Activated CD8-positive, alpha-beta memory T cell treated with anti-CD3 and anti-CD28 coated beads for 36 hours (primary cell): ENCODE measurements around the gene IL17C. TPM values are rescaled to one million over a fixed set of nuclear protein-coding genes. Genes with fewer than 3 reads are reported as not detected.

ENCODE experiments used
- CTCF ChIA-PET: fragments of 350-600 bp; sonication (Branson Sonifier 250); formaldehyde crosslinking; loops from one replicate; lab custom pipeline; 2021; ENCODE audit warnings: antibody characterized with exemption; lab: Charles Lee
- POLR2A ChIA-PET: fragments of 350-600 bp; sonication (Branson Sonifier 250); formaldehyde crosslinking; loops from one replicate; lab custom pipeline; 2021; ENCODE audit warnings: antibody characterized with exemption; lab: Charles Lee
- total RNA-seq, 2 experiments: library from RNA; stranded (reverse); gene quantifications; one replicate each; pipeline ENCODE4 v1.2.3, GENCODE V29; 2021

The IL17C gene
- total RNA-seq, 2 experiments from 2014 or later: not detected

GRCh38 chr16:88636488-88637265, 1.7 kb upstream of the IL17C start:
- POLR2A ChIA-PET: interaction anchor here (0.6 to 1.1 kb wide), 3 partner anchors 13 to 26 kb away, joined by 4 to 8 read pairs (median 4); partner anchors contain the start of gene MVD
- CTCF ChIA-PET: interaction anchor here (0.6 to 1.5 kb wide), 6 partner anchors 8 to 69 kb away, joined by 3 to 6 read pairs (median 4); no protein-coding TSS in a partner anchor

- CTCF ChIA-PET: interaction anchor here (0.8 to 1.6 kb wide), 2 partner anchors 9 to 23 kb away, joined by 3 to 4 read pairs; partner anchors contain the start of gene MVD
- POLR2A ChIA-PET: interaction anchor here (0.6 to 2.5 kb wide), 5 partner anchors 9 to 860 kb away, joined by 3 to 8 read pairs (median 4); partner anchors contain the start of gene CYBA
These were observed 1.1 kb downstream of the IL17C start for GRCh38 chr16:88639231-88640038.

- POLR2A ChIA-PET: interaction anchor here (0.5 to 2.5 kb wide), 4 partner anchors 10 to 48 kb away, joined by 3 to 8 read pairs (median 4); partner anchors contain the start of gene CYBA
- CTCF ChIA-PET: interaction anchor here (0.8 kb wide), 1 partner anchor 9 kb away, joined by 3 read pairs; no protein-coding TSS in a partner anchor
These were observed 1.7 kb downstream of the IL17C start for GRCh38 chr16:88640039-88640495.

- ChIA-PET CTCF (no interaction called here), POLR2A (interaction anchor here (0.5 to 2.5 kb wide), 3 partner anchors 10 to 38 kb away, joined by 3 to 8 read pairs (median 4); partner anchors contain the start of gene CYBA)
These were observed 2.3 kb downstream of the IL17C start for GRCh38 chr16:88640498-88641247.

- ChIA-PET POLR2A (no interaction called here), CTCF (interaction anchor here (1.4 kb wide), 1 partner anchor 94 kb away, joined by 3 read pairs; no protein-coding TSS in a partner anchor)
These were observed 4.7 kb downstream of the IL17C start for GRCh38 chr16:88642881-88643643.

- POLR2A ChIA-PET: no interaction called here
- CTCF ChIA-PET: interaction anchor here (1.4 kb wide), 1 partner anchor 94 kb away, joined by 3 read pairs; no protein-coding TSS in a partner anchor
These were observed 5.2 kb downstream of the IL17C start for GRCh38 chr16:88643644-88643932.

GRCh38 chr16:88645455-88645854, 7.1 kb downstream of the IL17C start:
- CTCF ChIA-PET: no interaction called here
- POLR2A ChIA-PET: no interaction called here

- ChIA-PET CTCF (no interaction called here), POLR2A (no interaction called here)
These were observed 7.6 kb downstream of the IL17C start for GRCh38 chr16:88645941-88646340.

- CTCF ChIA-PET: interaction anchor here (0.8 to 1.0 kb wide), 2 partner anchors 22 to 26 kb away, joined by 3 read pairs; no protein-coding TSS in a partner anchor
- POLR2A ChIA-PET: no interaction called here
These were observed 8.1 kb downstream of the IL17C start for GRCh38 chr16:88646345-88647034.

GRCh38 chr16:88647178-88648070, 9.1 kb downstream of the IL17C start:
- CTCF ChIA-PET: interaction anchor here (0.8 to 1.0 kb wide), 2 partner anchors 21 to 27 kb away, joined by 3 read pairs; no protein-coding TSS in a partner anchor
- POLR2A ChIA-PET: interaction anchor here (1.0 kb wide), 1 partner anchor 8 kb away, joined by 4 read pairs; no protein-coding TSS in a partner anchor

- CTCF ChIA-PET: interaction anchor here (0.7 to 1.5 kb wide), 3 partner anchors 10 to 36 kb away, joined by 3 read pairs; no protein-coding TSS in a partner anchor
- POLR2A ChIA-PET: interaction anchor here (0.9 to 2.6 kb wide), 5 partner anchors 10 to 79 kb away, joined by 3 to 8 read pairs (median 4); partner anchors contain the start of genes IL17C and ZC3H18
These were observed 11.0 kb downstream of the IL17C start for GRCh38 chr16:88649195-88649923.

GRCh38 chr16:88649924-88650748, 11.8 kb downstream of the IL17C start:
- CTCF ChIA-PET: interaction anchor here (1.0 kb wide), 1 partner anchor 35 kb away, joined by 3 read pairs; no protein-coding TSS in a partner anchor
- POLR2A ChIA-PET: interaction anchor here (0.9 to 2.6 kb wide), 6 partner anchors 11 to 80 kb away, joined by 3 to 8 read pairs (median 4); partner anchors contain the start of genes IL17C and ZC3H18

- POLR2A ChIA-PET: interaction anchor here (0.9 to 2.6 kb wide), 4 partner anchors 11 to 79 kb away, joined by 3 to 8 read pairs (median 4); partner anchors contain the start of gene IL17C
- CTCF ChIA-PET: no interaction called here
These were observed 12.4 kb downstream of the IL17C start, which contains the start of gene CYBA for GRCh38 chr16:88650749-88651275. Gene CYBA (minus strand): TSS chr16:88651053. CDS start chr16:88651013, 40 bp downstream.
